Lower leg skin (tissue), 4 donors: ENCODE results near the gene HS6ST1. TPM values are rescaled to one million over a fixed set of nuclear protein-coding genes. Genes with fewer than 3 reads are reported as not detected.

Experiments
- DNase-seq, 2 donors: peaks; one replicate each; pipeline ENCODE4 v3.0.0-alpha.2; 2019; ENCODE audit warnings: low spot score in 2 of 2
- H3K4me3 ChIP-seq: fragments of 200-600 bp; sonication (generic); 2 replicates; pipeline ENCODE4 v1.5.1; 2017; ENCODE audit warnings: mild to moderate bottlenecking, low read depth; ENCODE audit not compliant: poor library complexity, severe bottlenecking
- POLR2A ChIP-seq, 2 donors: fragments of 450-650 bp; IDR thresholded peaks; one replicate each; pipeline ENCODE4 v1.6.1; 2016 to 2017; ENCODE audit warnings: antibody characterized with exemption in 2 of 2, mild to moderate bottlenecking in 1 of 2, moderate library complexity in 1 of 2
- WGBS, 2 donors: methylation state at CpG; one replicate each; pipeline ENCODE4 v1.1.5; 2018; 5-methylcytosine and 5-hydroxymethylcytosine counted together
- intact Hi-C: fragments of 100-400 bp; cut with DNase I; formaldehyde crosslinking; loops from one replicate; pipeline ENCODE4 v1.15.0; 2023; ENCODE audit warnings: low total_unique reads
- total RNA-seq, 4 donors: library from RNA; depleted of rRNA; stranded (reverse); fragments of >200 nt; gene quantifications; one replicate each; pipeline ENCODE4 v1.1.0, GENCODE V29; 2016
- TF ChIP-seq, protein P1 (sequence below), 3 donors: fragments of 450-650 bp; IDR thresholded peaks; one replicate each; pipeline ENCODE4 v1.5.1; 2016; ENCODE audit warnings: antibody characterized with exemption in 3 of 3, mild to moderate bottlenecking in 3 of 3, moderate library complexity in 2 of 3

Gene HS6ST1
- total RNA-seq, 4 donors from 2014 or later = 50.2 to 88.9 (median 69.3) TPM

DNA sequence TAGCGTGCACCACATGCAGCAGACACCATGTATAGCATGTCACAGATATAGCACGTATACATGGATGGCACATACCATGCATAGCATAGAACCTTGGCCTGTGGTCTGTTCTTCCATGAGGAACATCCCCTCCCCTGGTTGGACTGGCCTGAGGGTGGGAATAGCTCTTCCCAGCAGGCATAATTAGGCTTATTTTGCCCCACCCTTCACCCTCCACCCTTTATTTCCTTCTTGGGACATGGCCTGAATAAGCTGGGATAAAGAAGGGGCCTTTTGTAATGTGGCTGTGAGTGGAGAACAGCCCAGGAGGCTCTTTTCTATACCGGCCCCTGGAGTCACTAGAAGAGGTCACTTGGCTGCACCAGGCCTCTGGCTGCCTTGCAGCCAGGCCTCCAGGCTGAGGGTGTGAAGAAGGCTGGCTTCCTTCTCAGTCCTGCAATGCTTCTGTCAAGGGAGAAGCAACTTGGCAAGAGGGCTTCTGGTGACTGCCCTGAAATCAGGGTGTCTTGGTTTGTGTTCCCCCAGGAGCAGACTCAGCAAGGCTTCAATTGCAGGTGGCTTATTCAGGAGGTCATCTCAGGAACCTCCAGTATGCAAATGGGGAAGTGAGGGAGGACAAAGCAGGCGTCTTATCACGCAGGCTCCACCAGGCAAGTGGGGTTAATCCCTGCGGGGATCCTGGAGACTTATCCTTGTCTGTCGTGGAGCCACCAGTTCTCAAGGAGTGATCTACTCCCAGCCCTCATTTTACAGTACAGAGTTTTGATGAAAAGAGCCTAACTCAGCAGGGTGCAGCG is 68.2 kb downstream of the HS6ST1 start:
- intact Hi-C loops = no loop called here
- peak in 1 of 2 donors; percentile 43 for DNase-seq
- TF ChIP-seq POLR2A (IDR thresholded peaks at IDR 0.05) = no peak
- TF ChIP-seq, protein P1, sequence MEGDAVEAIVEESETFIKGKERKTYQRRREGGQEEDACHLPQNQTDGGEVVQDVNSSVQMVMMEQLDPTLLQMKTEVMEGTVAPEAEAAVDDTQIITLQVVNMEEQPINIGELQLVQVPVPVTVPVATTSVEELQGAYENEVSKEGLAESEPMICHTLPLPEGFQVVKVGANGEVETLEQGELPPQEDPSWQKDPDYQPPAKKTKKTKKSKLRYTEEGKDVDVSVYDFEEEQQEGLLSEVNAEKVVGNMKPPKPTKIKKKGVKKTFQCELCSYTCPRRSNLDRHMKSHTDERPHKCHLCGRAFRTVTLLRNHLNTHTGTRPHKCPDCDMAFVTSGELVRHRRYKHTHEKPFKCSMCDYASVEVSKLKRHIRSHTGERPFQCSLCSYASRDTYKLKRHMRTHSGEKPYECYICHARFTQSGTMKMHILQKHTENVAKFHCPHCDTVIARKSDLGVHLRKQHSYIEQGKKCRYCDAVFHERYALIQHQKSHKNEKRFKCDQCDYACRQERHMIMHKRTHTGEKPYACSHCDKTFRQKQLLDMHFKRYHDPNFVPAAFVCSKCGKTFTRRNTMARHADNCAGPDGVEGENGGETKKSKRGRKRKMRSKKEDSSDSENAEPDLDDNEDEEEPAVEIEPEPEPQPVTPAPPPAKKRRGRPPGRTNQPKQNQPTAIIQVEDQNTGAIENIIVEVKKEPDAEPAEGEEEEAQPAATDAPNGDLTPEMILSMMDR (IDR thresholded peaks at IDR 0.05) = no peak
- no peak overlapping the region for H3K4me3 ChIP-seq
- 89% methylated on average over 8 of the region's 8 CpGs for WGBS, 2 donors

DNA sequence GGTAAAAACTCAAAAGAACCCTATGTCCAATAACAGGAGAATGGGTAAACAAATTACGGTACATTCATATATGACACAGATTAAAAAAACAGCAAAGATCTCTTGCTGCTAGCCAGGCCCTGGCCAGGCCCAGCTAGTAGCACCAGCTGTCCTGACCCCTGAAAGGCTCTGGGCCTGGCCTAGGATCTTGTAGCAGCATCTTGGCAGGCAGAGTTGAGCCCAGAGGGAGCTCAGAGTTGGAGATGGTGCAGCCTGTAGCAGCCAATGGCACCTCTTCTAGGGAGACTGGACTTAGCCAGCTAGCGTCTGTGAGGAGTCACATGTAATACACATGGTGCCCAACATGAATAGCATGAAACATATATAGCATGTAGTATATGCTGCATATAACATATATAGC is 69.1 kb downstream of the HS6ST1 start:
- DNase-seq = peak in 1 of 2 donors; percentile 14
- TF ChIP-seq, protein P1 (IDR thresholded peaks at IDR 0.05) = no peak
- TF ChIP-seq POLR2A (IDR thresholded peaks at IDR 0.05) = no peak
- intact Hi-C loops = no loop called here
- WGBS, 2 donors = 69 to 96% methylated on average over 2 of the region's 2 CpGs
- no peak overlapping the region for H3K4me3 ChIP-seq

DNA sequence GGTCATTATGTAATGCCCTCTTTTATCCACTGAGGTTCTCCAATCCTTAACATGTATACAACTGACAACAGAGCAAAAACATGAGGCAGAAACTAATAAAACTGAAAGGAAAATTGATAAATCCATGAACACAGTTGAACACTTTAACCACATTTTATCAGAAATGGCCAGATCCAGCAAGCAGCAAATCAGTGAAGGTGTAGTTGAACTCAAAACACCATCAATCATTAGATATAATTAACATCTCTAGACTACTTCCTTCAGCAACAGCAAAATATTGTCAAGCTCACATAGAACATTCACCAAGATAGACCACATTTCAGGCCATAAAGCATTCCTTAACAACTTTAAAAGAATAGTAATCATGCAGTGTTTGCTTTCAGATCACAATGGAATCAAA is 72.9 kb downstream of the HS6ST1 start:
- no peak for DNase-seq
- no peak for TF ChIP-seq POLR2A (IDR thresholded peaks at IDR 0.05)
- TF ChIP-seq, protein P1 (IDR thresholded peaks at IDR 0.05) = no peak
- intact Hi-C loops = no loop called here
- H3K4me3 ChIP-seq = no peak overlapping the region

DNA sequence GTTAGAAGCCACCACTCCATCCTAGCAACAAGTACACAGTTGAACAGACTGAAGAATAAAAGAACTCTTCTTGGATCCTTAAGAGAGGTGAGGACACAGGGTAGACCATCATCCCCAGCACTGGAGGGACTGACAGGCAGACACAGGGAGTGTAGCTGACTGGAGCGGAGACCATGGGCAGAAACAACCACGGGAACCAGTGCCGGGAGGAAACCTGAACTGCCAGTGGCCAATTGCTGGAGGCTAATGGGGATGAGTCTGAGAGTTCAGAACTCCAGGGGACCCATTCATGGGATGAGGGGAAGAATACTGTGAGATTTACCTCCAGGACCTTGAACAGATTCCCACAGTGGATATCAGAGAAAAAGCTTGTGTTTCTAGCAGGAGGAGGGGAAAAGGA is 76.8 kb downstream of the HS6ST1 start:
- TF ChIP-seq POLR2A (IDR thresholded peaks at IDR 0.05) = no peak
- TF ChIP-seq, protein P1 (IDR thresholded peaks at IDR 0.05) = no peak
- intact Hi-C loops = no loop called here
- WGBS, 2 donors = 79 to 85% methylated on average over 3 of the region's 3 CpGs
- no peak overlapping the region for H3K4me3 ChIP-seq
- DNase-seq = peak in 1 of 2 donors; percentile 25

DNA sequence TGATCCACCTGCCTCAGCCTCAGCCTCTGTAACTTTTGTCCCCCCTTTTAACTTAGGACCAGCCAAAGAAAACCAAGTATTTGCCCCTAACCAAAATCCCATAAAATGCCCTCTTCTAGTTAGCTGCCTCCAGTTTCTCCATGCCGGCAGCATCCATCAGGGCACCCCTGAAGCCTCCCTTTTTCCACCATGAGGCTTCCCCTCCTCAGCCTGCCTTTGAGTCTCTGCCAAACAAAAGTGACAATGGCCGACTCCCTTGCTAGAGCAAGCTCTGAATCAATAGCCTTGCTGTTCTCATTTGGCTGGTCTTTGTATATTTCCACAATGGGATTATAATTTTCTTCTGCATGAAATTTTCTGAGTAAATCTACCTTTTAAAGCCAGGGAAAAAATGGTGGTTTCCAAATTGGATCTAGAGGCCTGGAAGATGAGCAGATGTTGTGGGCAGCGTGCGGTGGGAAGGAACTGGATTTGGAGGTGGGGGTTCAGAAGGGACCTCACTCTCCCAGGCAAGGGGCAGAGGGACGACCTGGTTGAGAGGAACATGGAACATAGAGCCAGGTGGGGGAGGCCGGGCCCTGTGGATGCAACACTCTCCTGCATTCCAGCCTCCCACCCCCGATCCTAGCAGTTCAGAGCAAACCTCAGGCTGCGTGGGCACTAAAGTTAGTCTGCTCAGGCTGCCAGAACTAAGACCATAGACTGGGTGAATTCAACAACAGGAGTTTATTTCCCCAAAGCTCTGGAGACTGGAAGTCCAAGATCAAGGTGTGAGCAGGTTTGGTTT is 80.6 kb downstream of the HS6ST1 start:
- no peak for TF ChIP-seq POLR2A (IDR thresholded peaks at IDR 0.05)
- TF ChIP-seq, protein P1 (IDR thresholded peaks at IDR 0.05) = no peak
- no peak overlapping the region for H3K4me3 ChIP-seq
- intact Hi-C loops = no loop called here
- peak in 1 of 2 donors; percentile 57 for DNase-seq
- 86 to 88% methylated on average over 8 of the region's 8 CpGs for WGBS, 2 donors
